ENCODE results near the gene TYW5. TPM values are rescaled to one million over a fixed set of nuclear protein-coding genes. Genes with fewer than 3 reads are reported as not detected.

The TYW5 gene
- total and polyA plus RNA-seq, 2 of the 13 experiments (the other 11 are each of a cell fraction or from before 2014, with no cell fraction given), result 8.3 to 14.6 TPM

- ChIA-PET CTCF (ENCODE audit: low intra/inter-chr PET ratio, low total read pairs) (interaction anchor here (1.2 to 1.7 kb wide), 3 partner anchors 508 to 729 kb away, joined by 5 to 9 read pairs (median 7); partner anchors contain the start of gene KCTD18), POLR2A (interaction anchor here (0.8 kb wide), 1 partner anchor 537 kb away, joined by 3 read pairs; the partner anchor contains the start of gene KCTD18)
- no TSS peak for BruUV-seq (replicated peaks)
- peak; percentile 46 for DNase-seq (ENCODE audit: low spot score)
- no peaks in the 10 kb centered on the region for H4K20me1 ChIP-seq (ENCODE audit: insufficient read depth, low read length)
- no peaks in the 10 kb centered on the region for H3K9me3 ChIP-seq (ENCODE audit: low read length)
- H2AFZ ChIP-seq (ENCODE audit: low read length), result no peak overlapping the region
- peak; percentile 79 for ATAC-seq
- WGBS (ENCODE audit: low lambda C conversion rate), result 36% methylated on average over 2 of the region's 2 CpGs
- no peaks in the 10 kb centered on the region for H3K36me3 ChIP-seq (replicated peaks in 1 of 2; ENCODE audit: control insufficient read depth in 1 of 2, insufficient read depth in 2 of 2, low read length in 2 of 2)
- in situ Hi-C loops (cut with HindIII; ENCODE audit: extremely low pct_ligation_motif_present, low pct_unique_long_range_greater_than_20kb), result loop anchor here (10.0 to 25.0 kb wide), 3 partner anchors 511 to 839 kb away; partner anchors contain the start of gene BZW1
- no peaks in the 10 kb centered on the region for H3K79me2 ChIP-seq (ENCODE audit: insufficient read depth, low read length)
- FAIRE-seq, result peak; percentile 89
- intact Hi-C loops (cut with micrococcal nuclease; ENCODE audit: unreplicated experiment), result loop anchor here (1.0 to 10.0 kb wide), 4 partner anchors 537 to 761 kb away; partner anchors contain the start of gene KCTD18
- no peak overlapping the region for H3K9ac ChIP-seq (ENCODE audit: insufficient read depth, low read depth, low read length)
- H3K4me2 ChIP-seq (ENCODE audit: low read depth, low read length), result no peak overlapping the region
- no peaks in the 10 kb centered on the region for H3K27me3 ChIP-seq (ENCODE audit: control insufficient read depth in 1 of 2, insufficient read depth in 2 of 2, low read length in 2 of 2)
- H3K4me3 ChIP-seq (replicated peaks in 1 of 3; ENCODE audit: insufficient read depth in 1 of 3, low read depth in 2 of 3, low read length in 3 of 3), result no peak overlapping the region
- H3K4me1 ChIP-seq (ENCODE audit: insufficient read depth, low read length), result peaks cover 26% of the 10 kb centered on the region
- H3K27ac ChIP-seq (ENCODE audit: extremely low read length, insufficient read depth, low read length), result no peak overlapping the region
- no peak for TF ChIP-seq CEBPB (IDR thresholded peaks at IDR 0.05; ENCODE audit: borderline replicate concordance, low read depth, low read length)
- TF ChIP-seq HMG20A (CRISPR knock-in tag; IDR thresholded peaks at IDR 0.05; ENCODE audit: borderline replicate concordance), result no peak
- no peak for TF ChIP-seq AHR (CRISPR knock-in tag; IDR thresholded peaks at IDR 0.05)
- 0 out of 2 replicates have a peak, but pooled peaks have one; percentile 19 for TF ChIP-seq ARID5B (CRISPR knock-in tag; IDR thresholded peaks at IDR 0.05)
- TF ChIP-seq STAG1 (CRISPR knock-in tag; IDR thresholded peaks at IDR 0.05), result peak; percentile 98
- TF ChIP-seq CTCF (CRISPR knock-in tag; IDR thresholded peaks at IDR 0.05), result peak; percentile 83
- TF ChIP-seq GRHL1 (CRISPR knock-in tag; conservative IDR thresholded peaks at IDR 0.05), result no peak
- no peak for TF ChIP-seq AGO2 (optimal IDR thresholded peaks at IDR 0.05; ENCODE audit: low read depth, low read length)
- no peak for TF ChIP-seq TSC22D2 (CRISPR knock-in tag; IDR thresholded peaks at IDR 0.05; ENCODE audit: borderline replicate concordance)
- no peak for TF ChIP-seq SMAD3 (CRISPR knock-in tag; IDR thresholded peaks at IDR 0.05)
- TF ChIP-seq CBX1 (IDR thresholded peaks at IDR 0.05; ENCODE audit: low read depth), result no peak
- no peak for TF ChIP-seq HIVEP1 (CRISPR knock-in tag; IDR thresholded peaks at IDR 0.05)
- peak; percentile 14; the same call in 1 of the 2 replicates for TF ChIP-seq SAP130 (CRISPR knock-in tag; IDR thresholded peaks at IDR 0.05; ENCODE audit: low read depth)
- no peak for TF ChIP-seq HNRNPH1 (optimal IDR thresholded peaks at IDR 0.05; ENCODE audit: low read depth, low read length)
- no peak for TF ChIP-seq ZNF543 (CRISPR knock-in tag; IDR thresholded peaks at IDR 0.05)
- TF ChIP-seq CC2D1A (CRISPR knock-in tag; IDR thresholded peaks at IDR 0.05), result no peak
- no peak for TF ChIP-seq SP2 (CRISPR knock-in tag; IDR thresholded peaks at IDR 0.05)
- TF ChIP-seq PPARG (CRISPR knock-in tag; conservative IDR thresholded peaks at IDR 0.05), result peak; percentile 63; the same call in 1 of the 2 replicates
- TF ChIP-seq ZNF207 (IDR thresholded peaks at IDR 0.05; ENCODE audit: borderline replicate concordance), result no peak
- TF ChIP-seq KDM5A (IDR thresholded peaks at IDR 0.05; ENCODE audit: borderline replicate concordance, low read length), result peak; percentile 44; the same call in 1 of the 2 replicates
Measured at GRCh38 chr2:199973703-199974102, 18.4 kb upstream of the TYW5 start.
